AG04449 (cell line): ENCODE measurements around the gene PGM3.
"Not testable (repeated sequence)": the region's sequence is repeated elsewhere in the genome, so short reads cannot be mapped to it uniquely, and the experiment has no call there.

Experiments used
- CTCF ChIA-PET: fragments of 350-600 bp; formaldehyde crosslinking; extraction: SDS; loops from one replicate; lab custom pipeline; 2021; ENCODE audit warnings: antibody characterized with exemption; lab: Yijun Ruan, JAX
- POLR2A ChIA-PET: fragments of 400-600, 350-600 bp; formaldehyde crosslinking; extraction: SDS; loops from one replicate; lab custom pipeline; 2020; ENCODE audit warnings: antibody characterized with exemption, inconsistent platforms; lab: Yijun Ruan, JAX
- DNase-seq: peaks from one replicate; pipeline ENCODE4 v3.0.0-alpha.2; 2010; ENCODE audit warnings: low read depth, low spot score
- H3K4me3 ChIP-seq: 2 replicates; pipeline ENCODE4 v1.5.1; 2011; ENCODE audit warnings: low read depth, mild to moderate bottlenecking, control low read depth, low read length
- CTCF ChIP-seq: IDR thresholded peaks from one replicate; pipeline ENCODE4 v1.5.1; 2011; ENCODE audit warnings: mild to moderate bottlenecking, moderate library complexity, low read length, control low read depth, inconsistent platforms; ENCODE audit not compliant: insufficient read depth; ENCODE audit errors: missing control alignments

Gene PGM3

GRCh38 chr6:83199173-83199862, 6.3 kb upstream of the PGM3 start:
- ChIA-PET POLR2A (interaction anchor here (0.7 kb wide), 1 partner anchor 16 kb away, joined by 4 read pairs; no protein-coding TSS in a partner anchor), CTCF (interaction anchor here (1.2 to 7.7 kb wide), 5 partner anchors 9 to 316 kb away, joined by 4 to 78 read pairs (median 7); partner anchors contain the start of genes DOP1A and UBE3D)
- TF ChIP-seq CTCF, result no peak
- DNase-seq, result no peak
- H3K4me3 ChIP-seq, result no peak overlapping the region

GRCh38 chr6:83198486-83199172, 5.6 kb upstream of the PGM3 start:
- ChIA-PET POLR2A (interaction anchor here (0.5 to 0.7 kb wide), 2 partner anchors 15 to 17 kb away, joined by 3 to 4 read pairs; no protein-coding TSS in a partner anchor), CTCF (interaction anchor here (0.8 to 7.7 kb wide), 7 partner anchors 10 to 317 kb away, joined by 4 to 78 read pairs (median 5); partner anchors contain the start of genes DOP1A and UBE3D)
- no peak for DNase-seq

GRCh38 chr6:83193747-83194566, 892 bp upstream of the PGM3 start:
- DNase-seq, result no peak
- TF ChIP-seq CTCF, result no peak
- CTCF ChIA-PET, result interaction anchor here (0.6 to 7.7 kb wide), 6 partner anchors 16 to 319 kb away, joined by 3 to 78 read pairs (median 4); partner anchors contain the start of genes DOP1A and UBE3D
- H3K4me3 ChIP-seq, result peak overlapping the region; percentile 91
- POLR2A ChIA-PET, result interaction anchor here (0.7 to 1.0 kb wide), 2 partner anchors 10 to 127 kb away, joined by 4 read pairs; no protein-coding TSS in a partner anchor

More at GRCh38 chr6:83198486-83199172, 5.6 kb upstream of the PGM3 start:
- TF ChIP-seq CTCF, result no peak
- no peak overlapping the region for H3K4me3 ChIP-seq

GRCh38 chr6:83192456-83192855, 609 bp downstream of the PGM3 start:
- DNase-seq, result no peak
- POLR2A ChIA-PET, result no interaction called here
- TF ChIP-seq CTCF, result no peak
- CTCF ChIA-PET, result interaction anchor here (1.8 kb wide), 1 partner anchor 127 kb away, joined by 7 read pairs; the partner anchor contains the start of gene UBE3D
- H3K4me3 ChIP-seq, result peak overlapping the region; percentile 91

- POLR2A ChIA-PET, DNase-seq: not testable (repeated sequence)
- CTCF ChIA-PET, result interaction anchor here (1.8 to 3.2 kb wide), 2 partner anchors 23 to 126 kb away, joined by 7 to 15 read pairs; partner anchors contain the start of gene UBE3D
- H3K4me3 ChIP-seq, result peak overlapping the region; percentile 91
These were observed 1.1 kb downstream of the PGM3 start for GRCh38 chr6:83191974-83192373.

DNA sequence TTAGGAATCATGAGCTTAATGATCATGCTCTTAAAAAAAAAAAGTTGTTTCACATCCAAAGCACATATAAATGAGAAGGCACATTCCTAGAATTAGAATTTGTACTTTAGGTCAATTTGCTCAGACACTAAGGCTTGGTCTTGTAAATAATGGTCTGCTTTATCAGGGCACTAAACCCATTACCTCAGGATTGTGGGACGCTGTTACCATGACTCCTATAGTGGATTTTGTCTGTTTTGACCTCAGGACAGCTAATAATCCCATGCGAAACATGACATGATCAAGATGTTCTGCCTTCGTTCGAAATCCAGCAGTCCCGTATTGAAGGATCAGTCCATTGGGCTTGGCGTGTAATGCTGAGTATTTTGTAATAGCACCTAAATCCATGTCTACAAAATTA, 2.4 kb downstream of the PGM3 start:
- ChIA-PET CTCF (interaction anchor here (1.0 to 9.0 kb wide), 6 partner anchors 23 to 345 kb away, joined by 3 to 111 read pairs (median 5); partner anchors contain the start of genes DOP1A, PRSS35 and UBE3D), POLR2A (interaction anchor here (0.6 kb wide), 1 partner anchor 39 kb away, joined by 3 read pairs; no protein-coding TSS in a partner anchor)
- no peak overlapping the region for H3K4me3 ChIP-seq
- no peak for TF ChIP-seq CTCF
- DNase-seq, result no peak
